MV-4-11 (cell line): ENCODE results near the gene MORC2.

ENCODE experiments used
- DNase-seq: peaks from one replicate; lab custom pipeline; 2025; lab: John Stamatoyannopoulos, UW

The MORC2 gene

GRCh38 chr22:30968015-30968923 is at the start of gene MORC2:
Gene MORC2, minus strand, starts transcription at chr22:30968774. Its CDS starts 885 bp downstream, at chr22:30967889.
- DNase-seq = peak; percentile 38

- DNase-seq = no peak
These were observed 37.0 kb upstream of the MORC2 start for GRCh38 chr22:31005535-31005934.

- DNase-seq = no peak
These were observed 32.7 kb upstream of the MORC2 start for GRCh38 chr22:31001124-31001770.

GRCh38 chr22:30998329-30998728 is 29.8 kb upstream of the MORC2 start:
- no peak for DNase-seq

- DNase-seq = peak; percentile 71
These were observed 27.9 kb upstream of the MORC2 start for GRCh38 chr22:30996462-30996861.

GRCh38 chr22:30994960-30995359 is 26.4 kb upstream of the MORC2 start:
- no peak for DNase-seq

- DNase-seq = no peak
These were observed 24.0 kb upstream of the MORC2 start for GRCh38 chr22:30992565-30992964.

GRCh38 chr22:30990690-30991089 is 22.1 kb upstream of the MORC2 start:
- no peak for DNase-seq

GRCh38 chr22:30989474-30989873 is 20.9 kb upstream of the MORC2 start:
- peak; percentile 91 for DNase-seq

- DNase-seq = no peak
These were observed 17.1 kb upstream of the MORC2 start for GRCh38 chr22:30985561-30986208.

- DNase-seq = no peak
These were observed 15.7 kb upstream of the MORC2 start for GRCh38 chr22:30984317-30984716.

GRCh38 chr22:30982512-30982911 is 13.9 kb upstream of the MORC2 start:
- DNase-seq = no peak

GRCh38 chr22:30979932-30980331 is 11.4 kb upstream of the MORC2 start:
- peak; percentile 30 for DNase-seq

- peak; percentile 94 for DNase-seq
These were observed 9.9 kb upstream of the MORC2 start for GRCh38 chr22:30978304-30978962.

- no peak for DNase-seq
These were observed 1.8 kb upstream of the MORC2 start for GRCh38 chr22:30970356-30970746.

- DNase-seq = peak; percentile 33
These were observed 1.2 kb upstream of the MORC2 start for GRCh38 chr22:30969532-30970355.

- DNase-seq = peak; percentile 97
These were observed 454 bp upstream of the MORC2 start, which contains the start of gene TUG1 for GRCh38 chr22:30968924-30969531. Gene TUG1, plus strand, starts transcription at chr22:30969265.

GRCh38 chr22:30964858-30965257 is 3.7 kb downstream of the MORC2 start:
- no peak for DNase-seq

GRCh38 chr22:30955153-30955552 is 13.4 kb downstream of the MORC2 start:
- DNase-seq = no peak

GRCh38 chr22:30953206-30953605 is 15.4 kb downstream of the MORC2 start:
- no peak for DNase-seq
